Ammon's horn (tissue), 1 donor: ENCODE measurements around the gene RASSF8.

Source experiments
- DNase-seq: peaks from one replicate; pipeline ENCODE4 v3.0.0-alpha.2; 2016; ENCODE audit warnings: low spot score

Gene RASSF8

GRCh38 chr12:25962932-25963525, 4.5 kb downstream of the RASSF8 start:
- no peak for DNase-seq

- DNase-seq, result no peak
Measured at GRCh38 chr12:25965682-25966081, 7.2 kb downstream of the RASSF8 start.

- no peak for DNase-seq
Measured at GRCh38 chr12:25970082-25970481, 11.6 kb downstream of the RASSF8 start.

GRCh38 chr12:25970916-25971653, 12.6 kb downstream of the RASSF8 start:
- no peak for DNase-seq

- no peak for DNase-seq
Measured at GRCh38 chr12:25971654-25972041, 13.2 kb downstream of the RASSF8 start.

GRCh38 chr12:25972783-25973182, 14.3 kb downstream of the RASSF8 start:
- no peak for DNase-seq

GRCh38 chr12:25975179-25975578, 16.7 kb downstream of the RASSF8 start:
- DNase-seq, result no peak

- DNase-seq, result no peak
Measured at GRCh38 chr12:25975682-25976081, 17.2 kb downstream of the RASSF8 start.

GRCh38 chr12:25976289-25976688, 17.8 kb downstream of the RASSF8 start:
- no peak for DNase-seq

GRCh38 chr12:25977047-25977446, 18.6 kb downstream of the RASSF8 start:
- DNase-seq, result no peak

GRCh38 chr12:25979059-25979458, 20.6 kb downstream of the RASSF8 start:
- DNase-seq, result no peak

- DNase-seq, result no peak
Measured at GRCh38 chr12:25979563-25979962, 21.1 kb downstream of the RASSF8 start.

- no peak for DNase-seq
Measured at GRCh38 chr12:25980035-25980434, 21.6 kb downstream of the RASSF8 start.

GRCh38 chr12:25981597-25981996, 23.1 kb downstream of the RASSF8 start:
- no peak for DNase-seq

- no peak for DNase-seq
Measured at GRCh38 chr12:25982416-25982815, 23.9 kb downstream of the RASSF8 start.

GRCh38 chr12:25983625-25984024, 25.1 kb downstream of the RASSF8 start:
- DNase-seq, result no peak

GRCh38 chr12:25984759-25985158, 26.3 kb downstream of the RASSF8 start:
- no peak for DNase-seq

- DNase-seq, result no peak
Measured at GRCh38 chr12:25985316-25986175, 27.1 kb downstream of the RASSF8 start.

GRCh38 chr12:25986180-25986579, 27.7 kb downstream of the RASSF8 start:
- DNase-seq, result no peak

- DNase-seq, result no peak
Measured at GRCh38 chr12:25988505-25988904, 30.0 kb downstream of the RASSF8 start.

- no peak for DNase-seq
Measured at GRCh38 chr12:25990495-25990894, 32.0 kb downstream of the RASSF8 start.

- DNase-seq, result no peak
Measured at GRCh38 chr12:25992026-25992782, 33.7 kb downstream of the RASSF8 start.
